Suprapubic skin (tissue), 4 donors: ENCODE measurements around the gene VILL. TPM values are rescaled to one million over a fixed set of nuclear protein-coding genes. Genes with fewer than 3 reads are reported as not detected.

ENCODE experiments used
- DNase-seq, 2 donors: peaks; one replicate each; pipeline ENCODE4 v3.0.0-alpha.2; 2019; ENCODE audit warnings: low spot score in 2 of 2
- H3K27ac ChIP-seq: fragments of 200-600 bp; sonication (generic); one replicate; pipeline ENCODE4 v1.5.1; 2019
- H3K27me3 ChIP-seq: fragments of 200-600 bp; sonication (generic); one replicate; pipeline ENCODE4 v1.5.1; 2019
- H3K36me3 ChIP-seq: fragments of 200-600 bp; sonication (generic); one replicate; pipeline ENCODE4 v1.5.1; 2019
- H3K4me1 ChIP-seq: fragments of 200-600 bp; sonication (generic); one replicate; pipeline ENCODE4 v1.5.1; 2019
- H3K4me3 ChIP-seq: fragments of 200-600 bp; sonication (generic); one replicate; pipeline ENCODE4 v1.5.1; 2019; ENCODE audit warnings: mild to moderate bottlenecking
- H3K9me3 ChIP-seq: fragments of 200-600 bp; sonication (generic); one replicate; pipeline ENCODE4 v1.5.1; 2019
- EP300 ChIP-seq: sonication (generic); formaldehyde crosslinking; IDR thresholded peaks from one replicate; pipeline ENCODE4 v1.6.1; 2017; ENCODE audit warnings: antibody characterized with exemption
- POLR2A ChIP-seq, 2 donors: fragments of 450-650 bp; IDR thresholded peaks; one replicate each; pipeline ENCODE4 v1.6.1; 2017; ENCODE audit warnings: antibody characterized with exemption in 2 of 2, mild to moderate bottlenecking in 2 of 2, moderate library complexity in 2 of 2
- POLR2AphosphoS5 ChIP-seq, 3 donors: sonication (generic); formaldehyde crosslinking; IDR thresholded peaks; one replicate each; pipeline ENCODE4 v1.6.1; 2017; ENCODE audit warnings: antibody characterized with exemption in 3 of 3
- WGBS: methylation state at CpG from one replicate; pipeline ENCODE4 v1.1.5; 2018; 5-methylcytosine and 5-hydroxymethylcytosine counted together
- total RNA-seq, 4 donors: library from RNA; depleted of rRNA; stranded (reverse); fragments of >200 nt; gene quantifications; one replicate each; pipeline ENCODE4 v1.1.0, GENCODE V29; 2016
- TF ChIP-seq, protein P1 (sequence below), 2 donors: fragments of 200-600 bp in 1 of 2; fragments of 450-650 bp in 1 of 2; sonication (generic) in 1 of 2; IDR thresholded peaks; one replicate each; pipeline ENCODE4 v1.5.1; 2016 to 2019; ENCODE audit warnings: antibody characterized with exemption in 2 of 2, mild to moderate bottlenecking in 1 of 2, moderate library complexity in 1 of 2

VILL gene
- total RNA-seq = 10 to 100 TPM; 13.2 to 16.7 (median 15.0) TPM

GRCh38 chr3:37990527-37990926 lies at the start of gene VILL:
VILL (plus strand) TSS chr3:37990786; CDS start chr3:37993673, 2,887 bp downstream.
- Histone ChIP-seq H3K9me3 (no peaks in the 10 kb centered on the region), H3K4me1 (peaks cover 42% of the 10 kb centered on the region), H3K27ac (no peak within 1 kb of the TSS), H3K4me3 (no peak within 1 kb of the TSS), H3K27me3 (no peaks in the 10 kb centered on the region), H3K36me3 (peaks cover under 1% of the 10 kb centered on the region)
- WGBS = 80% methylated on average over 8 of the region's 10 CpGs
- peak; percentile 68 to 78 for DNase-seq
- TF ChIP-seq EP300 = no peak
- TF ChIP-seq, protein P1, sequence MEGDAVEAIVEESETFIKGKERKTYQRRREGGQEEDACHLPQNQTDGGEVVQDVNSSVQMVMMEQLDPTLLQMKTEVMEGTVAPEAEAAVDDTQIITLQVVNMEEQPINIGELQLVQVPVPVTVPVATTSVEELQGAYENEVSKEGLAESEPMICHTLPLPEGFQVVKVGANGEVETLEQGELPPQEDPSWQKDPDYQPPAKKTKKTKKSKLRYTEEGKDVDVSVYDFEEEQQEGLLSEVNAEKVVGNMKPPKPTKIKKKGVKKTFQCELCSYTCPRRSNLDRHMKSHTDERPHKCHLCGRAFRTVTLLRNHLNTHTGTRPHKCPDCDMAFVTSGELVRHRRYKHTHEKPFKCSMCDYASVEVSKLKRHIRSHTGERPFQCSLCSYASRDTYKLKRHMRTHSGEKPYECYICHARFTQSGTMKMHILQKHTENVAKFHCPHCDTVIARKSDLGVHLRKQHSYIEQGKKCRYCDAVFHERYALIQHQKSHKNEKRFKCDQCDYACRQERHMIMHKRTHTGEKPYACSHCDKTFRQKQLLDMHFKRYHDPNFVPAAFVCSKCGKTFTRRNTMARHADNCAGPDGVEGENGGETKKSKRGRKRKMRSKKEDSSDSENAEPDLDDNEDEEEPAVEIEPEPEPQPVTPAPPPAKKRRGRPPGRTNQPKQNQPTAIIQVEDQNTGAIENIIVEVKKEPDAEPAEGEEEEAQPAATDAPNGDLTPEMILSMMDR (IDR thresholded peaks at IDR 0.05) = no peak
- TF ChIP-seq POLR2A (IDR thresholded peaks at IDR 0.05) = no peak
- no peak for TF ChIP-seq POLR2AphosphoS5 (IDR thresholded peaks at IDR 0.05)

DNA sequence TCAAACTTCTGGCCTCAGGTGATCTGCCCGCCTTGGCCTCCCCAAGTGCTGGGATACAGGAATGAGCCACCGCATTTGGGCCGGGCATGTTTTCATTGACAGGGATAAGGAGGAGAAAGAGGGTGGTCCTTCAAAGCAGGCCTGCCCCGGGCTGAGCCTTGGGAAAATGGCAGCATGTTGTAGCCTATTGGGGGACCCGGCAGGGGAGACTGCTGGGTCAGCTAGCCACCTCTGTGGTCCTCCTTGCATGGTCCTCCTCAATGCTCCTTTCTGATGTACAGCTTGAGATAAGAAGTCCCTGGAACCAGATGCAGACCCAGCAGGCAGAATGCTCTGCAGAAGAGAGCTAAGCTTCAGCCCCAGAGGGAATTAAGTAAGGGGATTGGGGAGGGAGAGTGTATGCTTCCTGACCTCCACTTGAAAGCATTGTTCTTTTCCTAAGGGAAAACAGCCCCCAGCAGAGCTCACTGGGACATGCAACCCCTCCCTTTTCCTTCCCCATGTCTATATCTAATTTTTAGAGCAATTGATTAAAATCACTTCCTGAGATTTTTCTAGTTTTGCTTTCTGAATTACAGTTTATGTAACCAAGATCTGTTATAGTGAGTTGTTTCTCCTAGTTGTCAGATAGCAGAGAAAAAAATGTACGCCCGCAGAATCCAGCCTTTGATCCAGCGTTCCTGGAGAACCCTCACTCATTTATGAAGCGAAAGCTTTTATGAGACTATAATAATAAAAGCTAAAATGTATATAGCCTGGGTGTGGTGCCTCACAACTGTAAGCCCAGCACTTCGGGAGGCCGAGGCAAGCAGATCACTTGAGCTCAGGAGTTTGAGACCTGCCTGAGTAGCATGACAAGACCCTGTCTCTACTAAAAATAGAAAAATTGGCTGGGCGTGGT lies 48.7 kb upstream of the VILL start:
- Histone ChIP-seq H3K27ac (peak overlapping the region; percentile 34), H3K27me3 (no peaks in the 10 kb centered on the region), H3K4me1 (peaks cover 84% of the 10 kb centered on the region), H3K4me3 (no peak overlapping the region), H3K9me3 (no peaks in the 10 kb centered on the region), H3K36me3 (no peaks in the 10 kb centered on the region)
- TF ChIP-seq POLR2A (IDR thresholded peaks at IDR 0.05) (no peak), POLR2AphosphoS5 (IDR thresholded peaks at IDR 0.05) (no peak), EP300 (no peak)
- TF ChIP-seq, protein P1 (IDR thresholded peaks at IDR 0.05) = no peak
- WGBS = 52% methylated on average over 12 of the region's 12 CpGs
- no peak for DNase-seq

DNA sequence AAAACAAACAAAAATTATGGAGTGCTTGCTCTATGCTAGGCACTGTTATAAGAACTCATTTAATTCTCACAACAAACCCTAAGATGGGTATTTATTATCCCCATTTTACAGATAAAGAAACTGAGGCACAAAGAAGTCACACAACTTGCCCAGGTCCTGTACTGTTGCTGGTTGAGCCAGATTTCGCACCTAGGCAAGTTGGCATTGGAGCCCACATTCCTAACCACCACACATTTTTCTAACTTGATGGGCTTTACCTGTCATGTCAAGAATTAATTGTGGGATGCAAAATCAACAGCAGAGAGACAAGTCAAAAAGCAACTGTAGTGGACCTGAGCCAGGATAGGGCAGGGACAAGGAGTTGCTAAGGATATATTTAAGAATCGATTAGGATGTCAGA lies 47.9 kb upstream of the VILL start:
- 61% methylated on average over 2 of the region's 2 CpGs for WGBS
- no peaks in the 10 kb centered on the region for H3K9me3 ChIP-seq
- DNase-seq = no peak
- no peaks in the 10 kb centered on the region for H3K27me3 ChIP-seq
- H3K4me3 ChIP-seq = no peak overlapping the region
- peak overlapping the region; percentile 45 for H3K27ac ChIP-seq
- H3K36me3 ChIP-seq = no peaks in the 10 kb centered on the region
- TF ChIP-seq, protein P1 (IDR thresholded peaks at IDR 0.05) = no peak
- TF ChIP-seq POLR2AphosphoS5 (IDR thresholded peaks at IDR 0.05) (no peak), POLR2A (IDR thresholded peaks at IDR 0.05) (no peak), EP300 (no peak)
- H3K4me1 ChIP-seq = peaks cover 80% of the 10 kb centered on the region

DNA sequence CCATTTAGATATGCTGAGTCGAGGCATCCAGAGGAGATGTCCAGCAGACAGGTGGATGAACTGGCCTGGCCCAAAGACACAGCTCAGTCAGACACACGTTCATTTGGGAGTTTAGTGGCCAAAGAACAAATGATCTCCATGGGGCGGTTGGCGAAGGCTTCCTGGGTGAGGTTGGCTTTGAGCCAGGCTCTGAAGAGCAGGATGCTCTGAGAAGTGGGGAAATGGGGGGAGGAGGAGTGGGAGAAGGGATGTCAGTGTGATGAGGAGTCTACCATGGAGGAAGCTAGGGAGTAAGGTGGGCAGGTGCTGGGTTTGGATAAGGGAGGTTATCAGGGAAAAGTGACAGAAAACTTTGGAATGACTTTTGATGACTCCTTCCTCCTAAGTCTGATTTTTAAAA lies 47.5 kb upstream of the VILL start:
- no peaks in the 10 kb centered on the region for H3K36me3 ChIP-seq
- H3K27ac ChIP-seq = peak overlapping the region; percentile 45
- H3K27me3 ChIP-seq = no peaks in the 10 kb centered on the region
- 72% methylated on average over 4 of the region's 4 CpGs for WGBS
- no peak overlapping the region for H3K4me3 ChIP-seq
- no peak for TF ChIP-seq POLR2AphosphoS5 (IDR thresholded peaks at IDR 0.05)
- TF ChIP-seq POLR2A (IDR thresholded peaks at IDR 0.05) = no peak
- TF ChIP-seq EP300 = no peak
- TF ChIP-seq, protein P1 (IDR thresholded peaks at IDR 0.05) = no peak
- H3K4me1 ChIP-seq = peaks cover 77% of the 10 kb centered on the region
- no peaks in the 10 kb centered on the region for H3K9me3 ChIP-seq
- DNase-seq = no peak

- H3K4me3 ChIP-seq = no peak overlapping the region
- no peaks in the 10 kb centered on the region for H3K36me3 ChIP-seq
- DNase-seq = no peak
- 87% methylated on average over 8 of the region's 8 CpGs for WGBS
- H3K27ac ChIP-seq = peak overlapping the region; percentile 74
- no peaks in the 10 kb centered on the region for H3K27me3 ChIP-seq
- H3K4me1 ChIP-seq = peaks cover 70% of the 10 kb centered on the region
- H3K9me3 ChIP-seq = no peaks in the 10 kb centered on the region
- no peak for TF ChIP-seq POLR2A (IDR thresholded peaks at IDR 0.05)
- TF ChIP-seq, protein P1 (IDR thresholded peaks at IDR 0.05) = no peak
- no peak for TF ChIP-seq POLR2AphosphoS5 (IDR thresholded peaks at IDR 0.05)
- TF ChIP-seq EP300 = no peak
These were observed 46.8 kb upstream of the VILL start for GRCh38 chr3:37943631-37944314.
